ENCODE results near the gene C19orf67. TPM values are rescaled to one million over a fixed set of nuclear protein-coding genes. Genes with fewer than 3 reads are reported as not detected.
"Not testable (repeated sequence)": the region's sequence is repeated elsewhere in the genome, so short reads cannot be mapped to it uniquely, and the experiment has no call there.

Gene C19orf67
- total RNA-seq, 1 donor from 2014 or later = not detected

DNA sequence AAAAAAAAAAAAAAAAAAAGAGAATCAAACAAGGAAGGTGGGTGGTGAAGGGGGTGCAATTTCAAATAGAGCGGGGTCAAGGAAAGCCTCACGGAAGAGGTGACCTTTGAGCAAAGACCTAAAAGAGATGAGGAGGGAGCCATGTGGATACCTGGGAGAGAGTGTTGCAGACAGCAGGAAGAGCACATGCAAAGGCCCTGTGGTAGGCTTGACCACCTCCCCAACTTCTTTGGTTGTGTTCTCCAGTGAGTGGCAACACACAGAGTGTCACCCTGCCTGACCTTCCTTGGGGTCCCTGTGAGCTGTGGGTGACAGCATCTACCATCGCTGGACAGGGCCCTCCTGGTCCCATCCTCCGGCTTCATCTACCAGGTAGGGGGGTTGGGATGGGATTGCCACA, 35.1 kb downstream of the C19orf67 start:
- no peaks in the 10 kb centered on the region for H3K4me1 Mint-ChIP-seq (ENCODE audit: low read depth)
- DNase-seq (ENCODE audit: low spot score) = no peak
- H3K27ac Mint-ChIP-seq (ENCODE audit: unreplicated experiment) = no peak overlapping the region
- no peaks in the 10 kb centered on the region for H3K27me3 Mint-ChIP-seq (ENCODE audit: low read depth)
- H3K36me3 Mint-ChIP-seq (ENCODE audit: low read depth) = peaks cover 1% of the 10 kb centered on the region
- TF ChIP-seq, protein P1, sequence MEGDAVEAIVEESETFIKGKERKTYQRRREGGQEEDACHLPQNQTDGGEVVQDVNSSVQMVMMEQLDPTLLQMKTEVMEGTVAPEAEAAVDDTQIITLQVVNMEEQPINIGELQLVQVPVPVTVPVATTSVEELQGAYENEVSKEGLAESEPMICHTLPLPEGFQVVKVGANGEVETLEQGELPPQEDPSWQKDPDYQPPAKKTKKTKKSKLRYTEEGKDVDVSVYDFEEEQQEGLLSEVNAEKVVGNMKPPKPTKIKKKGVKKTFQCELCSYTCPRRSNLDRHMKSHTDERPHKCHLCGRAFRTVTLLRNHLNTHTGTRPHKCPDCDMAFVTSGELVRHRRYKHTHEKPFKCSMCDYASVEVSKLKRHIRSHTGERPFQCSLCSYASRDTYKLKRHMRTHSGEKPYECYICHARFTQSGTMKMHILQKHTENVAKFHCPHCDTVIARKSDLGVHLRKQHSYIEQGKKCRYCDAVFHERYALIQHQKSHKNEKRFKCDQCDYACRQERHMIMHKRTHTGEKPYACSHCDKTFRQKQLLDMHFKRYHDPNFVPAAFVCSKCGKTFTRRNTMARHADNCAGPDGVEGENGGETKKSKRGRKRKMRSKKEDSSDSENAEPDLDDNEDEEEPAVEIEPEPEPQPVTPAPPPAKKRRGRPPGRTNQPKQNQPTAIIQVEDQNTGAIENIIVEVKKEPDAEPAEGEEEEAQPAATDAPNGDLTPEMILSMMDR (IDR thresholded peaks at IDR 0.05) = no peak
- no peaks in the 10 kb centered on the region for H3K9me3 Mint-ChIP-seq (ENCODE audit: low read depth)
- H3K4me3 Mint-ChIP-seq (ENCODE audit: unreplicated experiment) = no peak overlapping the region

DNA sequence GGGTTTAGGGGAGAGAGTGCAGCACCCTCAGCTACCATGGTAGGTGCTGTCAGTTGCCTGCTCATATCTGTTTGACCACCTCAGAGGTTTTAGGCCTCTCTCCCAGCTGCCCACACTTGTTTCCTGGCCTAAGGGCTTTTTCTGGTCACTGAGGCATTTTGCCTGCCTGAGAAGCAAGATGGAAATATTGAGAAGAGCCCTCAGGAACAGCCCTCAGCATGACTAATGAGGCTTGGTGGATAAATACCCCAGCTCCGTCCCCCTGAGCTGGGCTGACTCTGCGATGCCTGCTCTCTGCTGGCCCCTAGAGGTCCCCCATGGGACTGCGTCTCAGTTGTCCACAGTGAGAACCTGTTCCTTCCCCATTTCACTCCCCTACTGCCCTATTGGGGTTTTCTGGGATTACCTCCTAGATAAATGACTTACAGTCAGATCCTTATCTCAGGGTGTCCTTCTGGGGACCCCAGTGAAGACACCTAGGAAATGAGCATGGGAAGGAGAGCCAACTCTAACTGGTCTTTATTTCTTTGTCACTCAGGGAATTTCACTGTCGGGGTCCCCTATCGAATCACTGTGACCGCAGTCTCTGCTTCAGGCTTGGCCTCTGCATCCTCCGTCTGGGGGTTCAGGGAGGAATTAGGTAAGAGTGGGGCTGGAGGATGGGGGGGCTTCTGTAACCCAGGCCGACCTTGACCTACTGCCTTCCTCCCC, 37.0 kb downstream of the C19orf67 start:
- no peak for DNase-seq (ENCODE audit: low spot score)
- no peaks in the 10 kb centered on the region for H3K27me3 Mint-ChIP-seq (ENCODE audit: low read depth)
- TF ChIP-seq, protein P1 (IDR thresholded peaks at IDR 0.05) = peak; percentile 82
- no peaks in the 10 kb centered on the region for H3K9me3 Mint-ChIP-seq (ENCODE audit: low read depth)
- H3K4me1 Mint-ChIP-seq (ENCODE audit: low read depth) = no peaks in the 10 kb centered on the region
- peaks cover 1% of the 10 kb centered on the region for H3K36me3 Mint-ChIP-seq (ENCODE audit: low read depth)
- no peak overlapping the region for H3K4me3 Mint-ChIP-seq (ENCODE audit: unreplicated experiment)
- no peak overlapping the region for H3K27ac Mint-ChIP-seq (ENCODE audit: unreplicated experiment)

DNA sequence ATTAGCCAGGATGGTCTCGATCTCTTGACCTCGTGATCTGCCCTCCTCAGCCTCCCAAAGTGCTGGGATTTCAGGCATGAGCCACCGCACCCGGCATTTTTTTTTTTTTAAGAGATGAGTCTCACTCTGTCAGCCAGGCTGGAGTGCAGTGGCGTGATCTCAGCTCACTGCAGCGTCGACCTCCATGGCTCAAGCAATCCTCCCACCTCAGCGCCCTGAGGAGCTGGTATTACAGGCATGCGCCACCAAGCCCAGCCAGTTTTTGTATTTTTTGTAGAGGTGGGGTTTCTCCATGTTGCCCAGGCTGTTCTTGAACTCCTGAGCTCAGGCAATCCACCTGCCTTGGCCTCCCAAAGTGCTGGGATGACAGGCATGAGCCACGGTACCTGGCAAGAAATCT, 37.7 kb downstream of the C19orf67 start:
- not testable (repeated sequence) for H3K27me3 Mint-ChIP-seq (ENCODE audit: low read depth); H3K27ac Mint-ChIP-seq (ENCODE audit: unreplicated experiment); H3K9me3 Mint-ChIP-seq (ENCODE audit: low read depth); H3K4me3 Mint-ChIP-seq (ENCODE audit: unreplicated experiment); DNase-seq (ENCODE audit: low spot score); H3K36me3 Mint-ChIP-seq (ENCODE audit: low read depth); H3K4me1 Mint-ChIP-seq (ENCODE audit: low read depth)

DNA sequence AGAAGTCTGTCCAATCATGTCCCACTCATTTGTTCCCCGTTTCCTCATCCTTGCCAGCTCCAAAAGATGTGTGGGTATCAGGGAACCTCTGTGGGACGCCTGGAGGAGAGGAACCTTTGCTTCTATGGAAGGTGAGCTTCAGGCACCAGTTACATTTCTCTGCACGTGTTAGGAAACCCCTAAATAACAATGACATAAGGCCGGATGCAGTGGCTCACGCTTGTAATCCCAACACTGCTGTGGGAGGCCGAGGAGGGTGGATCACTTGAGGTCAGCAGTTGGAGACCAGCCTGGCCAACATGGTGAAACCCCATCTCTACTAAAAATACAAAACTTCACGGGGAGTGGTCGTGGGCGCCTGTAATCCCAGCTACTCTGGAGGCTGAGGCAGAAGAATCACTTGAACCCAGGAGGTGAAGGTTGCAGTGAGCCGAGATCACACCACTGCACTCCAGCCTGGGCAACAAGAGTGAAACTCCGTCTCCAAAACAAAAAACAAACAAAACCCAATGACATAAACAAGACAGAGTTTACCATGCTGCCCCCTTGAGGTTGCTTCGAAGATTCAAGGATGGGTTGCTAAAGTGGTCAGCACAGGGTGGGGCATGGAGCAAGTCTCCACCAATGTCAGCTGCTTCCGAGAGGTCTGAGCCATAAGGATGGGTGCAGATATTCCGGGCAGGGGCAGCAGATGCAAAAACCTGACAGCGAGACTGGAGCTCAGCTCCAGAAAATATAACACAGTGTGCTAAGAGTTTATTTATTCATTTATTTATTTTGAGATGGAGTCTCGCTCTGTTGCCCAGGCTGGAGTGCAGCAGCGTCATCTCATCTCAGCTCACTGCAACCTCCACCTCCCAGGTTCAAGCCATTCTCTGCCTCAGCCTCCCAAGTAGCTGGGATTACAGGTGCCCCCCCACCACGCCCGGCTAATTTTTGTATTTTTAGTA, 42.6 kb downstream of the C19orf67 start:
- not testable (repeated sequence) for H3K27me3 Mint-ChIP-seq (ENCODE audit: low read depth); H3K9me3 Mint-ChIP-seq (ENCODE audit: low read depth); DNase-seq (ENCODE audit: low spot score); H3K36me3 Mint-ChIP-seq (ENCODE audit: low read depth); H3K4me3 Mint-ChIP-seq (ENCODE audit: unreplicated experiment); H3K4me1 Mint-ChIP-seq (ENCODE audit: low read depth)
- TF ChIP-seq, protein P1 (IDR thresholded peaks at IDR 0.05) = peak; percentile 80
- H3K27ac Mint-ChIP-seq (ENCODE audit: unreplicated experiment) = peak overlapping the region; percentile 6

DNA sequence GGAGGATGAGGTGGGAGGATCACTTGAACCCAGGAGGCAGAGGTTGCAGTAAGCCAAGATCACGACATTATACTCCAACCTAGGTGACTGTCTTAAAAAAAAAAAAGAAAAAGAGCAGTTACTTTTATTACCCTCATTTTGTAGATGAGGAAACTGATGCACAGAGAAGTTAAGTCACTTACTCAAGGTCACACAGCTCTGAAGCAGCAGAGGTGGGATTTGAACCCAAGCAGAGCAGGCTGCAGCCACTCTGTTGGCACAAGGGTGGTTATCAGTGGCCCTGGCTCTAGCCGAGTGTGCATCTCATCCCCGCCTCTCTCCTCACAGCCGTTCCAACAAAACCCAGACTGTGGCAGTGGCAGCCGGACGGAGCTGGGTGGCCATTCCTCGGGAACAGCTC, 46.4 kb downstream of the C19orf67 start:
- H3K27ac Mint-ChIP-seq (ENCODE audit: unreplicated experiment) = no peak overlapping the region
- no peak overlapping the region for H3K4me3 Mint-ChIP-seq (ENCODE audit: unreplicated experiment)
- H3K36me3 Mint-ChIP-seq (ENCODE audit: low read depth) = no peaks in the 10 kb centered on the region
- no peaks in the 10 kb centered on the region for H3K27me3 Mint-ChIP-seq (ENCODE audit: low read depth)
- no peaks in the 10 kb centered on the region for H3K9me3 Mint-ChIP-seq (ENCODE audit: low read depth)
- peaks cover 6% of the 10 kb centered on the region for H3K4me1 Mint-ChIP-seq (ENCODE audit: low read depth)
- TF ChIP-seq, protein P1 (IDR thresholded peaks at IDR 0.05) = no peak
- no peak for DNase-seq (ENCODE audit: low spot score)

All from chondrocyte (in vitro differentiated cells).